Measurements from ENCODE around the gene CCDC192. TPM values are rescaled to one million over a fixed set of nuclear protein-coding genes. Genes with fewer than 3 reads are reported as not detected.

Gene CCDC192
- total and polyA plus RNA-seq, 10 of the 15 experiments (the other 5 are each of a cell fraction or from before 2014, with no cell fraction given): 0.20 to 0.79 (median 0.32) TPM; not detected in 4

DNA sequence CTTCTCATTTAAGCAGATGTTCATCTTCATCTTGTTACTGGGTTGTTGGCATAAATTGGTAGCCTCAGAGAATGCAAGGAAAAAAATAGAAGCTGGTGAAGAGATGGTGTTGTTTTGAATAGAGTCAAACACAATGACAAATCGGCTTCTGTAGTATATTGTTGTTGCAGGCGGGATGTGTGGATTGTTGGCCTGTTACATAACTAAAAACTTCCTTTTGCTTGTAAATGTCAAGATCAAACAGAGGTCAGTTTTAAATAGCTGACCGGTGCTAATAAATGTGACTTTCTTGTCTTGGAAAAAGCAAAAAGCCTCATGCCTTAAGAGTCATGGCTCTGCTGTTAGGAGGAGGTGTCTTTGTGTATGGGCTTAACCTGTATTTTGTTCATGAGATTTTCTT lies 59.2 kb downstream of the CCDC192 start:
- H3K4me1 ChIP-seq (ENCODE audit: control insufficient read depth, insufficient read depth, low read length): no peaks in the 10 kb centered on the region
- H4K20me1 ChIP-seq (ENCODE audit: control insufficient read depth, insufficient read depth): no peaks in the 10 kb centered on the region
- POLR2A ChIA-PET: no interaction called here
- RAD21 ChIA-PET (ENCODE audit: unreplicated experiment): interaction anchor here (1.9 kb wide), 1 partner anchor 198 kb away, joined by 6 read pairs; no protein-coding TSS in a partner anchor
- in situ Hi-C loops (cut with MboI) (no loop called here), intact Hi-C loops (cut with micrococcal nuclease; ENCODE audit: unreplicated experiment) (no loop called here)
- peak; percentile 18 for FAIRE-seq
- no peak for DNase-seq (ENCODE audit: low read depth, low spot score)
- H3K36me3 ChIP-seq (ENCODE audit: control insufficient read depth in 2 of 2, insufficient read depth in 2 of 2, low read length in 1 of 2): no peaks in the 10 kb centered on the region
- H3K9ac ChIP-seq (ENCODE audit: control insufficient read depth, insufficient read depth, low read length): no peak overlapping the region
- no peak overlapping the region for H3K27ac ChIP-seq (ENCODE audit: control insufficient read depth, insufficient read depth)
- H3K9me3 ChIP-seq (replicated peaks; ENCODE audit: control insufficient read depth, insufficient read depth, low read length): no peaks in the 10 kb centered on the region; the same call in 2 of the 3 replicates
- H3K4me3 ChIP-seq: no peak overlapping the region
- SMC1A ChIA-PET (ENCODE audit: uncharacterized antibody, unreplicated experiment): interaction anchor here (0.7 kb wide), 1 partner anchor 199 kb away, joined by 5 read pairs; no protein-coding TSS in a partner anchor
- CTCF ChIA-PET: interaction anchor here (0.9 to 1.5 kb wide), 3 partner anchors 8 to 114 kb away, joined by 3 read pairs; no protein-coding TSS in a partner anchor
- H3K4me2 ChIP-seq (ENCODE audit: control insufficient read depth, insufficient read depth): no peak overlapping the region
- no TSS peak for BruUV-seq (replicated peaks)
- ATAC-seq: no peak
- no peak overlapping the region for H2AFZ ChIP-seq (ENCODE audit: control insufficient read depth, low read depth, low read length)
- no peaks in the 10 kb centered on the region for H3K27me3 ChIP-seq (replicated peaks in 1 of 2; ENCODE audit: control insufficient read depth in 2 of 2, insufficient read depth in 2 of 2, low read length in 1 of 2)
- H3K79me2 ChIP-seq (ENCODE audit: control insufficient read depth, insufficient read depth, low read length): no peaks in the 10 kb centered on the region
- WGBS (ENCODE audit: insufficient coverage, insufficient replicate concordance, low lambda C conversion rate, missing lambda C conversion rate): 42% methylated on average over 3 of the region's 3 CpGs
- TF ChIP-seq RFX5 (IDR thresholded peaks at IDR 0.05; ENCODE audit: low read depth, low read length) (no peak), RAD21 (IDR thresholded peaks at IDR 0.05; ENCODE audit: insufficient read depth, low read depth, low read length) (no peak), RUNX3 (IDR thresholded peaks at IDR 0.05; ENCODE audit: low read length) (no peak), WRNIP1 (IDR thresholded peaks at IDR 0.05; ENCODE audit: borderline replicate concordance, low read depth, low read length) (no peak), STAT1 (conservative IDR thresholded peaks at IDR 0.05) (no peak), SMARCA5 (IDR thresholded peaks at IDR 0.05) (no peak), SPI1 (IDR thresholded peaks at IDR 0.05; ENCODE audit: borderline replicate concordance, insufficient read depth, low read depth, low read length) (no peak), ZBED1 (IDR thresholded peaks at IDR 0.05; ENCODE audit: borderline replicate concordance) (no peak), GATAD2B (conservative IDR thresholded peaks at IDR 0.05; ENCODE audit: low read depth) (no peak)
- TF ChIP-seq, protein P1, sequence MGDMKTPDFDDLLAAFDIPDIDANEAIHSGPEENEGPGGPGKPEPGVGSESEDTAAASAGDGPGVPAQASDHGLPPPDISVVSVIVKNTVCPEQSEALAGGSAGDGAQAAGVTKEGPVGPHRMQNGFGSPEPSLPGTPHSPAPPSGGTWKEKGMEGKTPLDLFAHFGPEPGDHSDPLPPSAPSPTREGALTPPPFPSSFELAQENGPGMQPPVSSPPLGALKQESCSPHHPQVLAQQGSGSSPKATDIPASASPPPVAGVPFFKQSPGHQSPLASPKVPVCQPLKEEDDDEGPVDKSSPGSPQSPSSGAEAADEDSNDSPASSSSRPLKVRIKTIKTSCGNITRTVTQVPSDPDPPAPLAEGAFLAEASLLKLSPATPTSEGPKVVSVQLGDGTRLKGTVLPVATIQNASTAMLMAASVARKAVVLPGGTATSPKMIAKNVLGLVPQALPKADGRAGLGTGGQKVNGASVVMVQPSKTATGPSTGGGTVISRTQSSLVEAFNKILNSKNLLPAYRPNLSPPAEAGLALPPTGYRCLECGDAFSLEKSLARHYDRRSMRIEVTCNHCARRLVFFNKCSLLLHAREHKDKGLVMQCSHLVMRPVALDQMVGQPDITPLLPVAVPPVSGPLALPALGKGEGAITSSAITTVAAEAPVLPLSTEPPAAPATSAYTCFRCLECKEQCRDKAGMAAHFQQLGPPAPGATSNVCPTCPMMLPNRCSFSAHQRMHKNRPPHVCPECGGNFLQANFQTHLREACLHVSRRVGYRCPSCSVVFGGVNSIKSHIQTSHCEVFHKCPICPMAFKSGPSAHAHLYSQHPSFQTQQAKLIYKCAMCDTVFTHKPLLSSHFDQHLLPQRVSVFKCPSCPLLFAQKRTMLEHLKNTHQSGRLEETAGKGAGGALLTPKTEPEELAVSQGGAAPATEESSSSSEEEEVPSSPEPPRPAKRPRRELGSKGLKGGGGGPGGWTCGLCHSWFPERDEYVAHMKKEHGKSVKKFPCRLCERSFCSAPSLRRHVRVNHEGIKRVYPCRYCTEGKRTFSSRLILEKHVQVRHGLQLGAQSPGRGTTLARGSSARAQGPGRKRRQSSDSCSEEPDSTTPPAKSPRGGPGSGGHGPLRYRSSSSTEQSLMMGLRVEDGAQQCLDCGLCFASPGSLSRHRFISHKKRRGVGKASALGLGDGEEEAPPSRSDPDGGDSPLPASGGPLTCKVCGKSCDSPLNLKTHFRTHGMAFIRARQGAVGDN (IDR thresholded peaks at IDR 0.05): no peak
- TF ChIP-seq, protein P2, sequence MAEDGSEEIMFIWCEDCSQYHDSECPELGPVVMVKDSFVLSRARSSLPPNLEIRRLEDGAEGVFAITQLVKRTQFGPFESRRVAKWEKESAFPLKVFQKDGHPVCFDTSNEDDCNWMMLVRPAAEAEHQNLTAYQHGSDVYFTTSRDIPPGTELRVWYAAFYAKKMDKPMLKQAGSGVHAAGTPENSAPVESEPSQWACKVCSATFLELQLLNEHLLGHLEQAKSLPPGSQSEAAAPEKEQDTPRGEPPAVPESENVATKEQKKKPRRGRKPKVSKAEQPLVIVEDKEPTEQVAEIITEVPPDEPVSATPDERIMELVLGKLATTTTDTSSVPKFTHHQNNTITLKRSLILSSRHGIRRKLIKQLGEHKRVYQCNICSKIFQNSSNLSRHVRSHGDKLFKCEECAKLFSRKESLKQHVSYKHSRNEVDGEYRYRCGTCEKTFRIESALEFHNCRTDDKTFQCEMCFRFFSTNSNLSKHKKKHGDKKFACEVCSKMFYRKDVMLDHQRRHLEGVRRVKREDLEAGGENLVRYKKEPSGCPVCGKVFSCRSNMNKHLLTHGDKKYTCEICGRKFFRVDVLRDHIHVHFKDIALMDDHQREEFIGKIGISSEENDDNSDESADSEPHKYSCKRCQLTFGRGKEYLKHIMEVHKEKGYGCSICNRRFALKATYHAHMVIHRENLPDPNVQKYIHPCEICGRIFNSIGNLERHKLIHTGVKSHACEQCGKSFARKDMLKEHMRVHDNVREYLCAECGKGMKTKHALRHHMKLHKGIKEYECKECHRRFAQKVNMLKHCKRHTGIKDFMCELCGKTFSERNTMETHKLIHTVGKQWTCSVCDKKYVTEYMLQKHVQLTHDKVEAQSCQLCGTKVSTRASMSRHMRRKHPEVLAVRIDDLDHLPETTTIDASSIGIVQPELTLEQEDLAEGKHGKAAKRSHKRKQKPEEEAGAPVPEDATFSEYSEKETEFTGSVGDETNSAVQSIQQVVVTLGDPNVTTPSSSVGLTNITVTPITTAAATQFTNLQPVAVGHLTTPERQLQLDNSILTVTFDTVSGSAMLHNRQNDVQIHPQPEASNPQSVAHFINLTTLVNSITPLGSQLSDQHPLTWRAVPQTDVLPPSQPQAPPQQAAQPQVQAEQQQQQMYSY (CRISPR knock-in tag; IDR thresholded peaks at IDR 0.05): no peak
- TF ChIP-seq, protein P3, sequence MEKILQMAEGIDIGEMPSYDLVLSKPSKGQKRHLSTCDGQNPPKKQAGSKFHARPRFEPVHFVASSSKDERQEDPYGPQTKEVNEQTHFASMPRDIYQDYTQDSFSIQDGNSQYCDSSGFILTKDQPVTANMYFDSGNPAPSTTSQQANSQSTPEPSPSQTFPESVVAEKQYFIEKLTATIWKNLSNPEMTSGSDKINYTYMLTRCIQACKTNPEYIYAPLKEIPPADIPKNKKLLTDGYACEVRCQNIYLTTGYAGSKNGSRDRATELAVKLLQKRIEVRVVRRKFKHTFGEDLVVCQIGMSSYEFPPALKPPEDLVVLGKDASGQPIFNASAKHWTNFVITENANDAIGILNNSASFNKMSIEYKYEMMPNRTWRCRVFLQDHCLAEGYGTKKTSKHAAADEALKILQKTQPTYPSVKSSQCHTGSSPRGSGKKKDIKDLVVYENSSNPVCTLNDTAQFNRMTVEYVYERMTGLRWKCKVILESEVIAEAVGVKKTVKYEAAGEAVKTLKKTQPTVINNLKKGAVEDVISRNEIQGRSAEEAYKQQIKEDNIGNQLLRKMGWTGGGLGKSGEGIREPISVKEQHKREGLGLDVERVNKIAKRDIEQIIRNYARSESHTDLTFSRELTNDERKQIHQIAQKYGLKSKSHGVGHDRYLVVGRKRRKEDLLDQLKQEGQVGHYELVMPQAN (conservative IDR thresholded peaks at IDR 0.05): no peak
- TF ChIP-seq, protein P4, sequence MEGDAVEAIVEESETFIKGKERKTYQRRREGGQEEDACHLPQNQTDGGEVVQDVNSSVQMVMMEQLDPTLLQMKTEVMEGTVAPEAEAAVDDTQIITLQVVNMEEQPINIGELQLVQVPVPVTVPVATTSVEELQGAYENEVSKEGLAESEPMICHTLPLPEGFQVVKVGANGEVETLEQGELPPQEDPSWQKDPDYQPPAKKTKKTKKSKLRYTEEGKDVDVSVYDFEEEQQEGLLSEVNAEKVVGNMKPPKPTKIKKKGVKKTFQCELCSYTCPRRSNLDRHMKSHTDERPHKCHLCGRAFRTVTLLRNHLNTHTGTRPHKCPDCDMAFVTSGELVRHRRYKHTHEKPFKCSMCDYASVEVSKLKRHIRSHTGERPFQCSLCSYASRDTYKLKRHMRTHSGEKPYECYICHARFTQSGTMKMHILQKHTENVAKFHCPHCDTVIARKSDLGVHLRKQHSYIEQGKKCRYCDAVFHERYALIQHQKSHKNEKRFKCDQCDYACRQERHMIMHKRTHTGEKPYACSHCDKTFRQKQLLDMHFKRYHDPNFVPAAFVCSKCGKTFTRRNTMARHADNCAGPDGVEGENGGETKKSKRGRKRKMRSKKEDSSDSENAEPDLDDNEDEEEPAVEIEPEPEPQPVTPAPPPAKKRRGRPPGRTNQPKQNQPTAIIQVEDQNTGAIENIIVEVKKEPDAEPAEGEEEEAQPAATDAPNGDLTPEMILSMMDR (IDR thresholded peaks at IDR 0.05 in 2 of 3, conservative IDR thresholded peaks at IDR 0.05 in 1 of 3; ENCODE audit: control insufficient read depth in 2 of 3, extremely low read depth in 1 of 3, insufficient read depth in 1 of 3, low read depth in 3 of 3, low read length in 3 of 3): no peak

Measured in GM12878 (cell line).